ENCODE data around the gene ATF6B.
A peak's percentile ranks its signal among the peaks of the same experiment; 100 is the strongest.

Gene ATF6B

GRCh38 chr6:32129297-32130088 is 1.4 kb upstream of the ATF6B start:
- no peak for DNase-seq

GRCh38 chr6:32128751-32129296 is 778 bp upstream of the ATF6B start:
- no peak for DNase-seq

- DNase-seq = no peak
These were observed 683 bp downstream of the ATF6B start for GRCh38 chr6:32127409-32127716.

- DNase-seq = peak; percentile 13
These were observed 1.2 kb downstream of the ATF6B start for GRCh38 chr6:32126880-32127279.

GRCh38 chr6:32123681-32124080 is 4.4 kb downstream of the ATF6B start:
- DNase-seq = no peak

- no peak for DNase-seq
These were observed 7.4 kb downstream of the ATF6B start for GRCh38 chr6:32120573-32121059.

GRCh38 chr6:32118782-32119628 is 9.0 kb downstream of the ATF6B start:
- peak; percentile 77 for DNase-seq

- DNase-seq = no peak
These were observed 10.6 kb downstream of the ATF6B start for GRCh38 chr6:32117461-32117860.

- peak; percentile 20 for DNase-seq
These were observed 11.4 kb downstream of the ATF6B start for GRCh38 chr6:32116674-32117073.

GRCh38 chr6:32115623-32116022 is 12.4 kb downstream of the ATF6B start:
- DNase-seq = no peak

GRCh38 chr6:32114796-32115195 is 13.2 kb downstream of the ATF6B start:
- no peak for DNase-seq

GRCh38 chr6:32113386-32114352 is 14.4 kb downstream of the ATF6B start:
- no peak for DNase-seq

- DNase-seq = no peak
These were observed 15.5 kb downstream of the ATF6B start for GRCh38 chr6:32112431-32112980.

GRCh38 chr6:32111424-32112066 is 16.5 kb downstream of the ATF6B start:
- no peak for DNase-seq

- DNase-seq = no peak
These were observed 17.4 kb downstream of the ATF6B start for GRCh38 chr6:32110632-32111031.

GRCh38 chr6:32109765-32110160 is 18.3 kb downstream of the ATF6B start:
- DNase-seq = no peak

- DNase-seq = no peak
These were observed 18.8 kb downstream of the ATF6B start, which contains the start of gene TNXB for GRCh38 chr6:32109114-32109764. Gene TNXB, minus strand, starts transcription at chr6:32109338. Its CDS starts 11,140 bp downstream, at chr6:32098198.

GRCh38 chr6:32108727-32109113 is 19.3 kb downstream of the ATF6B start:
- no peak for DNase-seq

GRCh38 chr6:32108094-32108627 is 19.9 kb downstream of the ATF6B start:
- no peak for DNase-seq

GRCh38 chr6:32107406-32107805 is 20.6 kb downstream of the ATF6B start:
- DNase-seq = no peak

GRCh38 chr6:32105433-32105832 is 22.6 kb downstream of the ATF6B start:
- no peak for DNase-seq

Measured in activated CD4-positive, alpha-beta T cell treated with anti-CD3 and anti-CD28 coated beads, Interleukin-10, Interleukin-2, amounts not matched to agents 100 ng/mL and 50 ng/mL, durations not matched to agents 16 hours and 8 hours (primary cell).